Bone marrow (tissue), 2 donors: ENCODE data around the gene PDE6H.

ENCODE experiments used
- DNase-seq, 2 donors: peaks; one replicate each; lab custom pipeline; 2025; lab: John Stamatoyannopoulos, UW

Gene PDE6H

GRCh38 chr12:14972816-14973215 is at the start of gene PDE6H:
PDE6H (plus strand) TSS chr12:14973042; CDS start chr12:14978013, 4,971 bp downstream.
- DNase-seq, result no peak

- no peak for DNase-seq
Observed at GRCh38 chr12:14923944-14924343, 48.9 kb upstream of the PDE6H start.

GRCh38 chr12:14924541-14924940 is 48.3 kb upstream of the PDE6H start:
- DNase-seq, result no peak

- DNase-seq, result no peak
Observed at GRCh38 chr12:14927267-14927666, 45.6 kb upstream of the PDE6H start.

GRCh38 chr12:14928931-14929330 is 43.9 kb upstream of the PDE6H start:
- no peak for DNase-seq

- no peak for DNase-seq
Observed at GRCh38 chr12:14930299-14930698, 42.5 kb upstream of the PDE6H start.

- DNase-seq, result no peak
Observed at GRCh38 chr12:14931359-14931758, 41.5 kb upstream of the PDE6H start.

- DNase-seq, result no peak
Observed at GRCh38 chr12:14931791-14932560, 40.9 kb upstream of the PDE6H start.

GRCh38 chr12:14934511-14934910 is 38.3 kb upstream of the PDE6H start:
- DNase-seq, result no peak

- DNase-seq, result no peak
Observed at GRCh38 chr12:14935031-14935430, 37.8 kb upstream of the PDE6H start.

GRCh38 chr12:14936224-14936861 is 36.5 kb upstream of the PDE6H start:
- DNase-seq, result no peak

GRCh38 chr12:14937014-14937413 is 35.8 kb upstream of the PDE6H start:
- DNase-seq, result no peak

GRCh38 chr12:14937689-14938088 is 35.2 kb upstream of the PDE6H start:
- DNase-seq, result no peak

GRCh38 chr12:14938301-14938700 is 34.5 kb upstream of the PDE6H start, which contains the start of gene ERP27:
ERP27 (minus strand) TSS chr12:14938537; CDS start chr12:14938508, 29 bp downstream.
- DNase-seq, result no peak

- DNase-seq, result no peak
Observed at GRCh38 chr12:14941369-14941768, 31.5 kb upstream of the PDE6H start.

GRCh38 chr12:14942196-14942931 is 30.5 kb upstream of the PDE6H start:
- DNase-seq, result no peak

GRCh38 chr12:14946162-14946561 is 26.7 kb upstream of the PDE6H start:
- DNase-seq, result no peak

- DNase-seq, result no peak
Observed at GRCh38 chr12:14946861-14947260, 26.0 kb upstream of the PDE6H start.

GRCh38 chr12:14948672-14949071 is 24.2 kb upstream of the PDE6H start:
- peak in 1 of 2 donors; percentile 95 for DNase-seq

GRCh38 chr12:14949631-14950030 is 23.2 kb upstream of the PDE6H start:
- DNase-seq, result no peak

GRCh38 chr12:14950421-14950820 is 22.4 kb upstream of the PDE6H start:
- DNase-seq, result no peak

GRCh38 chr12:14950982-14951746 is 21.7 kb upstream of the PDE6H start:
- DNase-seq, result no peak
